ENCODE data around the gene KRT73. TPM values are rescaled to one million over a fixed set of nuclear protein-coding genes. Genes with fewer than 3 reads are reported as not detected.

KRT73 gene
- total and polyA plus RNA-seq, 2 experiments from 2014 or later: not detected

DNA sequence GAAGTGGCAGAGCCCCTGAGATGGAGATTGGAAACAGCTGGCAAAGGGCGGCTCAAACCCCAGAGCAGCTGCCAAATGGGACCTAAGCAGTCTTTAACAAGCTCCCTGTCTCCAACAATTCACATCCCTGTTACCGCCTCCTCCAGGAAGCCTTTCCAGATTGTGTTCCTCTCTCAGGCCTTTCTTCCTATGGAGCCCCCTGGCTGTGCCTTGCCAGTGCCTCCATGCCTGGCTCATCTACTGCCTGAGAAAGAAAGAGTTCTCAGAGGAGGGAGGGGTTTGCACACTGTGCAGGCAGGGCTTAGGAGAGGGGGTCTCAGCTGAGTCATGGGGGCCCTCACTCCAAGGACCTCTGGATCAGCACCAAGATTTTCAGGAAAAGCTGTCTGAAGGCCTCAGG is 35.9 kb downstream of the KRT73 start (continued):
- TF ChIP-seq ZNF462 (CRISPR knock-in tag; IDR thresholded peaks at IDR 0.05) (no peak), JUNB (IDR thresholded peaks at IDR 0.05; ENCODE audit: unreplicated experiment) (no peak)

DNA sequence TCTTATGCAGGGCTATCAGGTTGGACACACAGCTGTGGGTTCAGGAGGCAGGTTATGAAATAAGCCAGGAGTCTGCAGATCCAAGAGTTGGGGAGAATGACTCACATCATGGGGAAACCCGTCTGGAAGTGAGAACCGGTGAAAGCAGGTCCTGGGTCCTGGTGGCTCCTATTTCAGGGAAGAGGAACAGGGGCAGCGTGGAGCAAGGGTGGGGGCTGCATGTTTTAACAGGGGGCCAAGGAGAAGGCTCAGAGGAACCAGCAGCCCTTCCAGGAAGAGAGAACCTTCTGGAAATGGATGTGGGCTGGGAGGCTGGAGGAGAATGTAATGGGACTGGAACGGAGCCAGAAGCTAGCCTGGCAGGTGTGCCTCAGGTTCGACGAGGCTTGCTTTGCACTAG is 36.9 kb downstream of the KRT73 start:
- no peaks in the 10 kb centered on the region for H4K20me1 ChIP-seq (replicated peaks; ENCODE audit: insufficient read depth)
- Mint-ChIP-seq H3K27ac (no peak overlapping the region), H3K9me3 (no peaks in the 10 kb centered on the region), H3K36me3 (ENCODE audit: low read depth) (no peaks in the 10 kb centered on the region), H3K27me3 (ENCODE audit: insufficient read depth, low read depth, poor library complexity) (peaks cover 9% of the 10 kb centered on the region), H3K4me3 (no peak overlapping the region), H3K4me1 (peaks cover 4% of the 10 kb centered on the region)
- DNase-seq (ENCODE audit: low spot score) (no peak), ATAC-seq (no peak)
- H2AFZ ChIP-seq: no peak overlapping the region
- H3K79me2 ChIP-seq (replicated peaks; ENCODE audit: insufficient read depth): no peaks in the 10 kb centered on the region
- H3K4me2 ChIP-seq: no peak overlapping the region
- H3K36me3 ChIP-seq (ENCODE audit: insufficient read depth): no peaks in the 10 kb centered on the region
- no peak overlapping the region for H3K4me3 ChIP-seq
- H3K9me2 ChIP-seq (ENCODE audit: insufficient read depth): no peaks in the 10 kb centered on the region
- H3K27ac ChIP-seq (ENCODE audit: low read depth): no peak overlapping the region
- H3K27me3 ChIP-seq (ENCODE audit: insufficient read depth): no peaks in the 10 kb centered on the region
- H3F3A ChIP-seq (replicated peaks; ENCODE audit: low read depth): no peaks in the 10 kb centered on the region
- no peak for TF ChIP-seq EZH2phosphoT487 (IDR thresholded peaks at IDR 0.05; ENCODE audit: unreplicated experiment)
- no peak for TF ChIP-seq POLR2AphosphoS5 (IDR thresholded peaks at IDR 0.05; ENCODE audit: low read depth)
- TF ChIP-seq, protein P1, sequence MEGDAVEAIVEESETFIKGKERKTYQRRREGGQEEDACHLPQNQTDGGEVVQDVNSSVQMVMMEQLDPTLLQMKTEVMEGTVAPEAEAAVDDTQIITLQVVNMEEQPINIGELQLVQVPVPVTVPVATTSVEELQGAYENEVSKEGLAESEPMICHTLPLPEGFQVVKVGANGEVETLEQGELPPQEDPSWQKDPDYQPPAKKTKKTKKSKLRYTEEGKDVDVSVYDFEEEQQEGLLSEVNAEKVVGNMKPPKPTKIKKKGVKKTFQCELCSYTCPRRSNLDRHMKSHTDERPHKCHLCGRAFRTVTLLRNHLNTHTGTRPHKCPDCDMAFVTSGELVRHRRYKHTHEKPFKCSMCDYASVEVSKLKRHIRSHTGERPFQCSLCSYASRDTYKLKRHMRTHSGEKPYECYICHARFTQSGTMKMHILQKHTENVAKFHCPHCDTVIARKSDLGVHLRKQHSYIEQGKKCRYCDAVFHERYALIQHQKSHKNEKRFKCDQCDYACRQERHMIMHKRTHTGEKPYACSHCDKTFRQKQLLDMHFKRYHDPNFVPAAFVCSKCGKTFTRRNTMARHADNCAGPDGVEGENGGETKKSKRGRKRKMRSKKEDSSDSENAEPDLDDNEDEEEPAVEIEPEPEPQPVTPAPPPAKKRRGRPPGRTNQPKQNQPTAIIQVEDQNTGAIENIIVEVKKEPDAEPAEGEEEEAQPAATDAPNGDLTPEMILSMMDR (conservative IDR thresholded peaks at IDR 0.05; ENCODE audit: low read depth in 2 of 2): no peak
- TF ChIP-seq EZH2 (IDR thresholded peaks at IDR 0.05; ENCODE audit: low read depth, unreplicated experiment): no peak
- TF ChIP-seq, protein P2, sequence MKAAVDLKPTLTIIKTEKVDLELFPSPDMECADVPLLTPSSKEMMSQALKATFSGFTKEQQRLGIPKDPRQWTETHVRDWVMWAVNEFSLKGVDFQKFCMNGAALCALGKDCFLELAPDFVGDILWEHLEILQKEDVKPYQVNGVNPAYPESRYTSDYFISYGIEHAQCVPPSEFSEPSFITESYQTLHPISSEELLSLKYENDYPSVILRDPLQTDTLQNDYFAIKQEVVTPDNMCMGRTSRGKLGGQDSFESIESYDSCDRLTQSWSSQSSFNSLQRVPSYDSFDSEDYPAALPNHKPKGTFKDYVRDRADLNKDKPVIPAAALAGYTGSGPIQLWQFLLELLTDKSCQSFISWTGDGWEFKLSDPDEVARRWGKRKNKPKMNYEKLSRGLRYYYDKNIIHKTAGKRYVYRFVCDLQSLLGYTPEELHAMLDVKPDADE (IDR thresholded peaks at IDR 0.05): no peak
- TF ChIP-seq, protein P3, sequence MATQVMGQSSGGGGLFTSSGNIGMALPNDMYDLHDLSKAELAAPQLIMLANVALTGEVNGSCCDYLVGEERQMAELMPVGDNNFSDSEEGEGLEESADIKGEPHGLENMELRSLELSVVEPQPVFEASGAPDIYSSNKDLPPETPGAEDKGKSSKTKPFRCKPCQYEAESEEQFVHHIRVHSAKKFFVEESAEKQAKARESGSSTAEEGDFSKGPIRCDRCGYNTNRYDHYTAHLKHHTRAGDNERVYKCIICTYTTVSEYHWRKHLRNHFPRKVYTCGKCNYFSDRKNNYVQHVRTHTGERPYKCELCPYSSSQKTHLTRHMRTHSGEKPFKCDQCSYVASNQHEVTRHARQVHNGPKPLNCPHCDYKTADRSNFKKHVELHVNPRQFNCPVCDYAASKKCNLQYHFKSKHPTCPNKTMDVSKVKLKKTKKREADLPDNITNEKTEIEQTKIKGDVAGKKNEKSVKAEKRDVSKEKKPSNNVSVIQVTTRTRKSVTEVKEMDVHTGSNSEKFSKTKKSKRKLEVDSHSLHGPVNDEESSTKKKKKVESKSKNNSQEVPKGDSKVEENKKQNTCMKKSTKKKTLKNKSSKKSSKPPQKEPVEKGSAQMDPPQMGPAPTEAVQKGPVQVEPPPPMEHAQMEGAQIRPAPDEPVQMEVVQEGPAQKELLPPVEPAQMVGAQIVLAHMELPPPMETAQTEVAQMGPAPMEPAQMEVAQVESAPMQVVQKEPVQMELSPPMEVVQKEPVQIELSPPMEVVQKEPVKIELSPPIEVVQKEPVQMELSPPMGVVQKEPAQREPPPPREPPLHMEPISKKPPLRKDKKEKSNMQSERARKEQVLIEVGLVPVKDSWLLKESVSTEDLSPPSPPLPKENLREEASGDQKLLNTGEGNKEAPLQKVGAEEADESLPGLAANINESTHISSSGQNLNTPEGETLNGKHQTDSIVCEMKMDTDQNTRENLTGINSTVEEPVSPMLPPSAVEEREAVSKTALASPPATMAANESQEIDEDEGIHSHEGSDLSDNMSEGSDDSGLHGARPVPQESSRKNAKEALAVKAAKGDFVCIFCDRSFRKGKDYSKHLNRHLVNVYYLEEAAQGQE (IDR thresholded peaks at IDR 0.05; ENCODE audit: unreplicated experiment): no peak
- H3K4me1 ChIP-seq (ENCODE audit: insufficient read depth): no peaks in the 10 kb centered on the region

Measured in GM23338 (cell line).